Lower leg skin (tissue), 3 donors: Measurements from ENCODE around the gene MUC6.

Experiments used
- POLR2A ChIP-seq, 2 donors: fragments of 450-650 bp; IDR thresholded peaks; one replicate each; pipeline ENCODE4 v1.6.1; 2016 to 2017; ENCODE audit warnings: antibody characterized with exemption in 2 of 2, mild to moderate bottlenecking in 1 of 2, moderate library complexity in 1 of 2
- TF ChIP-seq, protein P1 (sequence below), 3 donors: fragments of 450-650 bp; IDR thresholded peaks; one replicate each; pipeline ENCODE4 v1.5.1; 2016; ENCODE audit warnings: antibody characterized with exemption in 3 of 3, mild to moderate bottlenecking in 3 of 3, moderate library complexity in 2 of 3

GRCh38 chr11:975827-976226 lies 60.7 kb downstream of the MUC6 start:
- TF ChIP-seq, protein P1, sequence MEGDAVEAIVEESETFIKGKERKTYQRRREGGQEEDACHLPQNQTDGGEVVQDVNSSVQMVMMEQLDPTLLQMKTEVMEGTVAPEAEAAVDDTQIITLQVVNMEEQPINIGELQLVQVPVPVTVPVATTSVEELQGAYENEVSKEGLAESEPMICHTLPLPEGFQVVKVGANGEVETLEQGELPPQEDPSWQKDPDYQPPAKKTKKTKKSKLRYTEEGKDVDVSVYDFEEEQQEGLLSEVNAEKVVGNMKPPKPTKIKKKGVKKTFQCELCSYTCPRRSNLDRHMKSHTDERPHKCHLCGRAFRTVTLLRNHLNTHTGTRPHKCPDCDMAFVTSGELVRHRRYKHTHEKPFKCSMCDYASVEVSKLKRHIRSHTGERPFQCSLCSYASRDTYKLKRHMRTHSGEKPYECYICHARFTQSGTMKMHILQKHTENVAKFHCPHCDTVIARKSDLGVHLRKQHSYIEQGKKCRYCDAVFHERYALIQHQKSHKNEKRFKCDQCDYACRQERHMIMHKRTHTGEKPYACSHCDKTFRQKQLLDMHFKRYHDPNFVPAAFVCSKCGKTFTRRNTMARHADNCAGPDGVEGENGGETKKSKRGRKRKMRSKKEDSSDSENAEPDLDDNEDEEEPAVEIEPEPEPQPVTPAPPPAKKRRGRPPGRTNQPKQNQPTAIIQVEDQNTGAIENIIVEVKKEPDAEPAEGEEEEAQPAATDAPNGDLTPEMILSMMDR (IDR thresholded peaks at IDR 0.05): no peak
- no peak for TF ChIP-seq POLR2A (IDR thresholded peaks at IDR 0.05)
